ENCODE results near the gene RPS27. TPM values are rescaled to one million over a fixed set of nuclear protein-coding genes. Genes with fewer than 3 reads are reported as not detected.

The RPS27 gene
- total and polyA plus RNA-seq, 2 experiments from 2014 or later = 1,371 to 3,355 TPM

- peak; percentile 82 for ATAC-seq
- Histone ChIP-seq H3K79me2 (replicated peaks; ENCODE audit: insufficient read depth) (peaks cover 73% of the 10 kb centered on the region), H3K4me1 (ENCODE audit: insufficient read depth) (peaks cover 29% of the 10 kb centered on the region)
These were observed 32.2 kb upstream of the RPS27 start, which contains the start of gene CRTC2 for GRCh38 chr1:153958111-153958960. CRTC2 (minus strand) TSS chr1:153958612; CDS start chr1:153958497, 115 bp downstream.

More at GRCh38 chr1:153958111-153958960, 32.2 kb upstream of the RPS27 start, which contains the start of gene CRTC2:
- Mint-ChIP-seq H3K4me1 (peaks cover 44% of the 10 kb centered on the region), H3K4me3 (peak within 1 kb of the TSS; percentile 99), H3K9me3 (peaks cover 3% of the 10 kb centered on the region; the same call in 2 of the 3 replicates), H3K27ac (peak within 1 kb of the TSS; percentile 98), H3K27me3 (ENCODE audit: insufficient read depth, low read depth, poor library complexity) (peaks cover 30% of the 10 kb centered on the region), H3K36me3 (ENCODE audit: low read depth) (peaks cover 40% of the 10 kb centered on the region)
- H3K4me3 ChIP-seq = peak within 1 kb of the TSS; percentile 98
- peak; percentile 92 for TF ChIP-seq POLR2AphosphoS5 (IDR thresholded peaks at IDR 0.05; ENCODE audit: low read depth)
- 0 out of 2 replicates have a peak, but pooled peaks have one; percentile 23 for TF ChIP-seq ZNF114 (CRISPR knock-in tag; IDR thresholded peaks at IDR 0.05)
- no peak for TF ChIP-seq ZNF331 (CRISPR knock-in tag; IDR thresholded peaks at IDR 0.05; ENCODE audit: low read depth)
- no peak for TF ChIP-seq ZNF462 (CRISPR knock-in tag; IDR thresholded peaks at IDR 0.05)
- TF ChIP-seq, protein P1, sequence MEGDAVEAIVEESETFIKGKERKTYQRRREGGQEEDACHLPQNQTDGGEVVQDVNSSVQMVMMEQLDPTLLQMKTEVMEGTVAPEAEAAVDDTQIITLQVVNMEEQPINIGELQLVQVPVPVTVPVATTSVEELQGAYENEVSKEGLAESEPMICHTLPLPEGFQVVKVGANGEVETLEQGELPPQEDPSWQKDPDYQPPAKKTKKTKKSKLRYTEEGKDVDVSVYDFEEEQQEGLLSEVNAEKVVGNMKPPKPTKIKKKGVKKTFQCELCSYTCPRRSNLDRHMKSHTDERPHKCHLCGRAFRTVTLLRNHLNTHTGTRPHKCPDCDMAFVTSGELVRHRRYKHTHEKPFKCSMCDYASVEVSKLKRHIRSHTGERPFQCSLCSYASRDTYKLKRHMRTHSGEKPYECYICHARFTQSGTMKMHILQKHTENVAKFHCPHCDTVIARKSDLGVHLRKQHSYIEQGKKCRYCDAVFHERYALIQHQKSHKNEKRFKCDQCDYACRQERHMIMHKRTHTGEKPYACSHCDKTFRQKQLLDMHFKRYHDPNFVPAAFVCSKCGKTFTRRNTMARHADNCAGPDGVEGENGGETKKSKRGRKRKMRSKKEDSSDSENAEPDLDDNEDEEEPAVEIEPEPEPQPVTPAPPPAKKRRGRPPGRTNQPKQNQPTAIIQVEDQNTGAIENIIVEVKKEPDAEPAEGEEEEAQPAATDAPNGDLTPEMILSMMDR (conservative IDR thresholded peaks at IDR 0.05; ENCODE audit: low read depth in 2 of 2) = no peak
- TF ChIP-seq, protein P2, sequence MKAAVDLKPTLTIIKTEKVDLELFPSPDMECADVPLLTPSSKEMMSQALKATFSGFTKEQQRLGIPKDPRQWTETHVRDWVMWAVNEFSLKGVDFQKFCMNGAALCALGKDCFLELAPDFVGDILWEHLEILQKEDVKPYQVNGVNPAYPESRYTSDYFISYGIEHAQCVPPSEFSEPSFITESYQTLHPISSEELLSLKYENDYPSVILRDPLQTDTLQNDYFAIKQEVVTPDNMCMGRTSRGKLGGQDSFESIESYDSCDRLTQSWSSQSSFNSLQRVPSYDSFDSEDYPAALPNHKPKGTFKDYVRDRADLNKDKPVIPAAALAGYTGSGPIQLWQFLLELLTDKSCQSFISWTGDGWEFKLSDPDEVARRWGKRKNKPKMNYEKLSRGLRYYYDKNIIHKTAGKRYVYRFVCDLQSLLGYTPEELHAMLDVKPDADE (IDR thresholded peaks at IDR 0.05) = peak; percentile 99
- no peak for TF ChIP-seq EZH2 (IDR thresholded peaks at IDR 0.05; ENCODE audit: low read depth, unreplicated experiment)
- peak; percentile 70 for TF ChIP-seq CREB1 (CRISPR knock-in tag; IDR thresholded peaks at IDR 0.05; ENCODE audit: low read depth)
- no peak for TF ChIP-seq REST (IDR thresholded peaks at IDR 0.05; ENCODE audit: unreplicated experiment)
- no peaks in the 10 kb centered on the region for H3K27me3 ChIP-seq (ENCODE audit: insufficient read depth)
- peaks cover 14% of the 10 kb centered on the region for H3K36me3 ChIP-seq (ENCODE audit: insufficient read depth)
- peak within 1 kb of the TSS; percentile 99 for H3K4me2 ChIP-seq
- peak; percentile 100 for DNase-seq (ENCODE audit: low spot score)
- peak within 1 kb of the TSS; percentile 93 for H3K27ac ChIP-seq (ENCODE audit: low read depth)
- H3K9me2 ChIP-seq (ENCODE audit: insufficient read depth) = no peaks in the 10 kb centered on the region
- 0 out of 2 replicates have a peak within 1 kb of the TSS, but pooled peaks have one; percentile 7 for H2AFZ ChIP-seq
- peaks cover 31% of the 10 kb centered on the region for H3F3A ChIP-seq (replicated peaks; ENCODE audit: low read depth)
- peaks cover 25% of the 10 kb centered on the region for H4K20me1 ChIP-seq (replicated peaks; ENCODE audit: insufficient read depth)
